Measurements from ENCODE around the gene IL22RA1. TPM values are rescaled to one million over a fixed set of nuclear protein-coding genes. Genes with fewer than 3 reads are reported as not detected.

IL22RA1 gene
- total RNA-seq, 1 donor from 2014 or later: not detected

- no peak for DNase-seq (ENCODE audit: extremely low read depth, low read depth, low spot score)
Observed at GRCh38 chr1:24167008-24167407, 24.1 kb upstream of the IL22RA1 start.

- no peak for DNase-seq (ENCODE audit: extremely low read depth, low read depth, low spot score)
Observed at GRCh38 chr1:24165500-24165899, 22.6 kb upstream of the IL22RA1 start.

GRCh38 chr1:24164004-24164403, 21.1 kb upstream of the IL22RA1 start:
- no peak for DNase-seq (ENCODE audit: extremely low read depth, low read depth, low spot score)

- DNase-seq (ENCODE audit: extremely low read depth, low read depth, low spot score): no peak
Observed at GRCh38 chr1:24162201-24162600, 19.3 kb upstream of the IL22RA1 start.

- DNase-seq (ENCODE audit: extremely low read depth, low read depth, low spot score): no peak
Observed at GRCh38 chr1:24161270-24161669, 18.3 kb upstream of the IL22RA1 start.

GRCh38 chr1:24159366-24159765, 16.4 kb upstream of the IL22RA1 start:
- no peak for DNase-seq (ENCODE audit: extremely low read depth, low read depth, low spot score)

GRCh38 chr1:24157918-24158481, 15.1 kb upstream of the IL22RA1 start:
- no peak for DNase-seq (ENCODE audit: extremely low read depth, low read depth, low spot score)

GRCh38 chr1:24156542-24157260, 13.8 kb upstream of the IL22RA1 start:
- no peak for DNase-seq (ENCODE audit: extremely low read depth, low read depth, low spot score)

- no peak for DNase-seq (ENCODE audit: extremely low read depth, low read depth, low spot score)
Observed at GRCh38 chr1:24155011-24155782, 12.3 kb upstream of the IL22RA1 start.

- DNase-seq (ENCODE audit: extremely low read depth, low read depth, low spot score): no peak
Observed at GRCh38 chr1:24154215-24154614, 11.3 kb upstream of the IL22RA1 start.

- DNase-seq (ENCODE audit: extremely low read depth, low read depth, low spot score): no peak
Observed at GRCh38 chr1:24152631-24153494, 9.9 kb upstream of the IL22RA1 start.

GRCh38 chr1:24151175-24151533, 8.2 kb upstream of the IL22RA1 start:
- no peak for DNase-seq (ENCODE audit: extremely low read depth, low read depth, low spot score)

GRCh38 chr1:24150234-24151174, 7.6 kb upstream of the IL22RA1 start:
- peak; percentile 27 for DNase-seq (ENCODE audit: extremely low read depth, low read depth, low spot score)

GRCh38 chr1:24149866-24150233, 6.9 kb upstream of the IL22RA1 start:
- DNase-seq (ENCODE audit: extremely low read depth, low read depth, low spot score): no peak

- DNase-seq (ENCODE audit: extremely low read depth, low read depth, low spot score): no peak
Observed at GRCh38 chr1:24147816-24148215, 4.9 kb upstream of the IL22RA1 start.

- DNase-seq (ENCODE audit: extremely low read depth, low read depth, low spot score): no peak
Observed at GRCh38 chr1:24147194-24147593, 4.3 kb upstream of the IL22RA1 start.

- DNase-seq (ENCODE audit: extremely low read depth, low read depth, low spot score): no peak
Observed at GRCh38 chr1:24141311-24141997, 1.5 kb downstream of the IL22RA1 start.

GRCh38 chr1:24140741-24141181, 2.2 kb downstream of the IL22RA1 start:
- no peak for DNase-seq (ENCODE audit: extremely low read depth, low read depth, low spot score)

GRCh38 chr1:24139841-24140425, 3.0 kb downstream of the IL22RA1 start:
- no peak for DNase-seq (ENCODE audit: extremely low read depth, low read depth, low spot score)
